GM19455 (cell line): Measurements from ENCODE around the gene FAM53B.

ENCODE experiments used
- ATAC-seq: cut with Tn5 transposase; IDR thresholded peaks from one replicate; pipeline ENCODE4 v1.9.1; 2021; ENCODE audit not compliant: unreplicated experiment

Gene FAM53B

GRCh38 chr10:124742413-124743190, 1.6 kb downstream of the FAM53B start:
- no peak for ATAC-seq

GRCh38 chr10:124741922-124742412, 2.2 kb downstream of the FAM53B start:
- no peak for ATAC-seq

- ATAC-seq, result peak; percentile 43
These were observed 2.8 kb downstream of the FAM53B start for GRCh38 chr10:124741281-124741921.

GRCh38 chr10:124740369-124741280, 3.6 kb downstream of the FAM53B start:
- no peak for ATAC-seq

GRCh38 chr10:124739986-124740368, 4.2 kb downstream of the FAM53B start:
- ATAC-seq, result no peak

GRCh38 chr10:124739119-124739921, 4.9 kb downstream of the FAM53B start:
- ATAC-seq, result no peak

- no peak for ATAC-seq
These were observed 5.7 kb downstream of the FAM53B start for GRCh38 chr10:124738441-124738840.

GRCh38 chr10:124737708-124738107, 6.5 kb downstream of the FAM53B start:
- no peak for ATAC-seq

GRCh38 chr10:124737221-124737620, 7.0 kb downstream of the FAM53B start:
- no peak for ATAC-seq

- no peak for ATAC-seq
These were observed 7.6 kb downstream of the FAM53B start for GRCh38 chr10:124736491-124737136.

- ATAC-seq, result no peak
These were observed 8.5 kb downstream of the FAM53B start for GRCh38 chr10:124735491-124736286.

GRCh38 chr10:124734311-124735166, 9.6 kb downstream of the FAM53B start:
- ATAC-seq, result no peak

- no peak for ATAC-seq
These were observed 10.5 kb downstream of the FAM53B start for GRCh38 chr10:124733571-124734245.

GRCh38 chr10:124732931-124733570, 11.1 kb downstream of the FAM53B start:
- ATAC-seq, result peak; percentile 58

- no peak for ATAC-seq
These were observed 12.6 kb downstream of the FAM53B start for GRCh38 chr10:124731551-124731950.

- no peak for ATAC-seq
These were observed 13.4 kb downstream of the FAM53B start for GRCh38 chr10:124730790-124731189.
